Measurements from ENCODE around the gene ERICH4. TPM values are rescaled to one million over a fixed set of nuclear protein-coding genes. Genes with fewer than 3 reads are reported as not detected.

ERICH4 gene
- total and polyA plus RNA-seq, 3 donors from 2014 or later = 0.61 to 1.8 TPM; not detected in 1

GRCh38 chr19:41445575-41445974 is 2.6 kb downstream of the ERICH4 start:
- DNase-seq = no peak
- intact Hi-C loops (cut with DNase I; ENCODE audit: low total_unique reads) = loop anchor here (10.0 kb wide), 1 partner anchor 129 kb away; the partner anchor contains the start of gene CEACAM21
- H3K4me3 ChIP-seq = no peak overlapping the region
- H3K27ac ChIP-seq = no peak overlapping the region
- no peak for TF ChIP-seq CTCF (IDR thresholded peaks at IDR 0.05)
- TF ChIP-seq POLR2A (IDR thresholded peaks at IDR 0.05) = no peak
- no peaks in the 10 kb centered on the region for H3K27me3 ChIP-seq
- 64 to 66% methylated on average over 4 to 5 of the region's 5 CpGs for WGBS, 2 donors
- H3K4me1 ChIP-seq = no peaks in the 10 kb centered on the region
- no peaks in the 10 kb centered on the region for H3K36me3 ChIP-seq (ENCODE audit: low read depth, missing control alignments)
- no peaks in the 10 kb centered on the region for H3K9me3 ChIP-seq

- Histone ChIP-seq H3K4me3 (no peak overlapping the region), H3K36me3 (ENCODE audit: low read depth, missing control alignments) (no peaks in the 10 kb centered on the region), H3K9me3 (no peaks in the 10 kb centered on the region), H3K4me1 (no peaks in the 10 kb centered on the region), H3K27me3 (no peaks in the 10 kb centered on the region), H3K27ac (no peak overlapping the region)
- no peak for DNase-seq
- intact Hi-C loops (cut with DNase I; ENCODE audit: low total_unique reads) = loop anchor here (10.0 kb wide), 1 partner anchor 127 kb away; the partner anchor contains the start of gene CEACAM21
- 70 to 71% methylated on average over 12 of the region's 12 CpGs for WGBS, 2 donors
- TF ChIP-seq POLR2A (IDR thresholded peaks at IDR 0.05) = no peak
- TF ChIP-seq CTCF (IDR thresholded peaks at IDR 0.05) = no peak
These were observed 4.9 kb downstream of the ERICH4 start for GRCh38 chr19:41447732-41448332.

GRCh38 chr19:41449079-41449864 is 6.3 kb downstream of the ERICH4 start:
- Histone ChIP-seq H3K4me3 (no peak overlapping the region), H3K4me1 (no peaks in the 10 kb centered on the region), H3K36me3 (ENCODE audit: low read depth, missing control alignments) (no peaks in the 10 kb centered on the region), H3K27ac (no peak overlapping the region), H3K27me3 (no peaks in the 10 kb centered on the region), H3K9me3 (no peaks in the 10 kb centered on the region)
- TF ChIP-seq CTCF (IDR thresholded peaks at IDR 0.05) (peak; percentile 93 to 97 (median 95)), POLR2A (IDR thresholded peaks at IDR 0.05) (no peak)
- intact Hi-C loops (cut with DNase I; ENCODE audit: low total_unique reads) = loop anchor here (10.0 kb wide), 1 partner anchor 126 kb away; the partner anchor contains the start of gene CEACAM21
- 2 to 3% methylated on average over 18 to 22 of the region's 22 CpGs for WGBS, 2 donors
- peak; percentile 87 for DNase-seq

- Histone ChIP-seq H3K36me3 (ENCODE audit: low read depth, missing control alignments) (no peaks in the 10 kb centered on the region), H3K27me3 (no peaks in the 10 kb centered on the region), H3K4me1 (no peaks in the 10 kb centered on the region), H3K4me3 (no peak overlapping the region), H3K9me3 (no peaks in the 10 kb centered on the region), H3K27ac (no peak overlapping the region)
- no peak for DNase-seq
- intact Hi-C loops (cut with DNase I; ENCODE audit: low total_unique reads) = loop anchor here (10.0 kb wide), 1 partner anchor 125 kb away; the partner anchor contains the start of gene CEACAM21
- 43 to 48% methylated on average over 3 of the region's 3 CpGs for WGBS, 2 donors
- TF ChIP-seq POLR2A (IDR thresholded peaks at IDR 0.05) (no peak), CTCF (IDR thresholded peaks at IDR 0.05) (no peak)
These were observed 6.9 kb downstream of the ERICH4 start for GRCh38 chr19:41449865-41450178.
